ENCODE measurements around the gene ATP11B.
"Not testable (repeated sequence)": the region's sequence is repeated elsewhere in the genome, so short reads cannot be mapped to it uniquely, and the experiment has no call there.

Gene ATP11B

DNA sequence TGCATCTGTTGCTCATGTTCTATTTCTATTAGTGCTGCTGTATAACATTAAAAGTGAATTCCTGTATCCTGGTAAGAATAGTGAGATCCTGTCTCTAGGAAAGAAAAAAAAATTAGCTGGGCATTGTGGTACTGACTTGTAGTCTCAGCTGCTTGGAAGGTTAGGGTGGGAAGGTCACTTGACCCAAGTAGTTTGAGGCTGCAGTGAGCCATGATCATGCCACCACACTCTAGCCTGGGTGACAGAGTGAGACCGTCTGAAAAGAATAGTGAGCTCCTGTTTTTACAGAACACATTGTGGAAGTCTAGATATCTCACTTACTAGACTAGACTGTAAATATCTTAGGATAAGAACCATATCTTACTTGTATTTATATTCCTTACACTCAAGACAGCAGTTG is 4.6 kb downstream of the ATP11B start:
- Histone ChIP-seq H3K36me3 (ENCODE audit: low read depth) (0 out of 2 replicates have a peak, but pooled peaks cover 3% of the 10 kb centered on the region), H3K9me3 (ENCODE audit: severe bottlenecking) (no peaks in the 10 kb centered on the region), H3K4me3 (ENCODE audit: severe bottlenecking) (no peak overlapping the region), H3K4me1 (ENCODE audit: insufficient read depth, poor library complexity, severe bottlenecking) (peaks cover 11% of the 10 kb centered on the region), H3K27me3 (ENCODE audit: insufficient read depth, poor library complexity, severe bottlenecking) (no peaks in the 10 kb centered on the region), H3K27ac (ENCODE audit: poor library complexity, severe bottlenecking) (no peak overlapping the region)
- TF ChIP-seq, protein P1, sequence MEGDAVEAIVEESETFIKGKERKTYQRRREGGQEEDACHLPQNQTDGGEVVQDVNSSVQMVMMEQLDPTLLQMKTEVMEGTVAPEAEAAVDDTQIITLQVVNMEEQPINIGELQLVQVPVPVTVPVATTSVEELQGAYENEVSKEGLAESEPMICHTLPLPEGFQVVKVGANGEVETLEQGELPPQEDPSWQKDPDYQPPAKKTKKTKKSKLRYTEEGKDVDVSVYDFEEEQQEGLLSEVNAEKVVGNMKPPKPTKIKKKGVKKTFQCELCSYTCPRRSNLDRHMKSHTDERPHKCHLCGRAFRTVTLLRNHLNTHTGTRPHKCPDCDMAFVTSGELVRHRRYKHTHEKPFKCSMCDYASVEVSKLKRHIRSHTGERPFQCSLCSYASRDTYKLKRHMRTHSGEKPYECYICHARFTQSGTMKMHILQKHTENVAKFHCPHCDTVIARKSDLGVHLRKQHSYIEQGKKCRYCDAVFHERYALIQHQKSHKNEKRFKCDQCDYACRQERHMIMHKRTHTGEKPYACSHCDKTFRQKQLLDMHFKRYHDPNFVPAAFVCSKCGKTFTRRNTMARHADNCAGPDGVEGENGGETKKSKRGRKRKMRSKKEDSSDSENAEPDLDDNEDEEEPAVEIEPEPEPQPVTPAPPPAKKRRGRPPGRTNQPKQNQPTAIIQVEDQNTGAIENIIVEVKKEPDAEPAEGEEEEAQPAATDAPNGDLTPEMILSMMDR (IDR thresholded peaks at IDR 0.05; ENCODE audit: poor library complexity, severe bottlenecking) = no peak
- ATAC-seq (ENCODE audit: low read depth) (no peak), DNase-seq (ENCODE audit: low spot score) (no peak)

DNA sequence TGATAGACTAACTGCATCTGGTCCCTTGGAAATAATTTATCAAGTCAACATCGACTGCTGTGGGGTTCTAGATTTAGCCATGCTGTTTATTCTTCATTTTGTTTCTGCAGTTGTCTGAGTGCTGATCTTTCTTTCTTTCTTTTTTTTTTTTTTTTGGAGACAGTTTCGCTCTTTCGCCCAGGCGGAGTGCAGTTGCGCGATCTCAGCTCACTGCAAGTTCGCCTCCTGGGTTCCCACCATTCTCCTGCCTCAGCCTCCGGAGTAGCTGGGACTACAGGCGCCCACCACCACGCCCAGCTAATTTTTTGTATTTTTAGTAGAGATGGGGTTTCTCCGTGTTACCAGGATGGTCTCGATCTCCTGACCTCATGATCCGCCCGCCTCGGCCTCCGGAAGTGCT is 5.8 kb downstream of the ATP11B start:
- not testable (repeated sequence) for H3K36me3 ChIP-seq (ENCODE audit: low read depth); H3K27me3 ChIP-seq (ENCODE audit: insufficient read depth, poor library complexity, severe bottlenecking); ATAC-seq (ENCODE audit: low read depth)

DNA sequence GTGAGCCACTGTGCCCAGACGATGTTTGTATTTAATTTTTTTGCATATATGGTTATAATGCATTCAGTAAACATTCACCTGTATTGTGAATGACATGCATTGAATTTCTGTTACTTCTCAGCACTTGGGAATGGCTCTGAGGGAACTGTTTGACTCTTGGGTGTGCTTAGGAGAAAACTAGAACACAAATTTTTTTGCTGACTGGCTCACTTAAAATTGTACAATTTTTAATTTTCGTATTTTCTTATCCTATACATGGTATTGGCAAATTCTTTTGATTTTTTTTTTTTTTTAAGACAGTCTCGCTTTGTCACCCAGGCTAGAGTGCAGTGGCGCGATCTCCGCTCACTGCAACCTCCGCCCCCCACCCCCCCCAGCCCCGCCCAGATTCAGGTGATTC is 7.2 kb downstream of the ATP11B start:
- Histone ChIP-seq H3K4me1 (ENCODE audit: insufficient read depth, poor library complexity, severe bottlenecking) (peaks cover 22% of the 10 kb centered on the region), H3K27me3 (ENCODE audit: insufficient read depth, poor library complexity, severe bottlenecking) (no peaks in the 10 kb centered on the region), H3K36me3 (ENCODE audit: low read depth) (0 out of 2 replicates have a peak, but pooled peaks cover 3% of the 10 kb centered on the region), H3K4me3 (ENCODE audit: severe bottlenecking) (no peak overlapping the region), H3K9me3 (ENCODE audit: severe bottlenecking) (no peaks in the 10 kb centered on the region), H3K27ac (ENCODE audit: poor library complexity, severe bottlenecking) (no peak overlapping the region)
- TF ChIP-seq, protein P1 (IDR thresholded peaks at IDR 0.05; ENCODE audit: poor library complexity, severe bottlenecking) = no peak
- ATAC-seq (ENCODE audit: low read depth) (no peak), DNase-seq (ENCODE audit: low spot score) (no peak)

More for the DNA sequence above, 5.8 kb downstream of the ATP11B start:
- not testable (repeated sequence) for H3K9me3 ChIP-seq (ENCODE audit: severe bottlenecking); DNase-seq (ENCODE audit: low spot score); H3K27ac ChIP-seq (ENCODE audit: poor library complexity, severe bottlenecking); H3K4me3 ChIP-seq (ENCODE audit: severe bottlenecking)
- peaks cover 22% of the 10 kb centered on the region for H3K4me1 ChIP-seq (ENCODE audit: insufficient read depth, poor library complexity, severe bottlenecking)

DNA sequence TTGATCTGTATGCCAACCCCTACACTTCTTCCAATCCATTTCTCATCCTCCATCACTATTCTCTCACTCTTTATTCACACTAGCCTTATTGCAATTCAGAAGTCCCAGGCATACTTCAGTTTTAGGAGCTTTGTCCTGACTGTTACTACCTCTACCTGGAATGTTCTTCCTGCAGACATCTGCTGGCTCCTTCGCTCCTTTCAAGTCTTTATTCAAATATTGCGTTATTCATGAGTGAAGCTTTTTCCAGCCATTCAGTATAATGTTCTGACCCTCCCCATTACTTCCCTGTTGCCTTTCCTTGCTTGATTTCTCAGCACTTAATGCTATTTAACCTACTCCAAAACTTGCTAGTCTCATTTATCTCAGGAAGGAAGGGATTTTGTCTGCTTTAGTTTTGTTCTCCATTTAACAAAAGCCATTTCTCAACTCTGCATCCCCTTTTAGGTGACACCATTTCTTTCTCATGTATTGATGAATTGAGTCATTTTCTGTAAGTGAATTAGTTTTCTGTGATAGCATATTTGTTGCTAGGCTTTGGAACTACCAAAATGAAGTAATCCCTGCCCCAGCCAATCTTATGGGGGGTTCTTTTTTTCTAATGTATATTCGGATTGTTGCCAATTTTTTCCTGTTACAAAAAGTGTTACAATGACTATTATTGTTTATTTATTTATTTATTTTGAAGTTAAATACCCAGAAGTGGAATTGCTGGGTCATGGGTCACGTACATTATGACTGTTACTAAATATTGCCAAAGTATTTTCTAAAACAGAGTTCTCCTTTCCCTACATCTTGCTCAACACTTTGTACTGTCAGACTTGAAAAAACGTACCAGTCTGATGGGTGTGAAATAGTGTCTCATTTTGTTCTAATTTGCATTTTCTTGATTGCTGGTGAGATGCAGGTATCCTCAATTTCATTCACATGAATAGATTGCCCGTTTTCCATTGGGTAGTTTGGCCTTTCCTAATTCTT is 9.4 kb downstream of the ATP11B start:
- no peak for DNase-seq (ENCODE audit: low spot score)
- ATAC-seq (ENCODE audit: low read depth) = peak; percentile 92
- Histone ChIP-seq H3K36me3 (ENCODE audit: low read depth) (0 out of 2 replicates have a peak, but pooled peaks cover 3% of the 10 kb centered on the region), H3K9me3 (ENCODE audit: severe bottlenecking) (no peaks in the 10 kb centered on the region), H3K27me3 (ENCODE audit: insufficient read depth, poor library complexity, severe bottlenecking) (no peaks in the 10 kb centered on the region), H3K4me3 (ENCODE audit: severe bottlenecking) (no peak overlapping the region), H3K27ac (ENCODE audit: poor library complexity, severe bottlenecking) (peak overlapping the region; percentile 41), H3K4me1 (ENCODE audit: insufficient read depth, poor library complexity, severe bottlenecking) (peaks cover 16% of the 10 kb centered on the region)
- TF ChIP-seq, protein P1 (IDR thresholded peaks at IDR 0.05; ENCODE audit: poor library complexity, severe bottlenecking) = no peak

DNA sequence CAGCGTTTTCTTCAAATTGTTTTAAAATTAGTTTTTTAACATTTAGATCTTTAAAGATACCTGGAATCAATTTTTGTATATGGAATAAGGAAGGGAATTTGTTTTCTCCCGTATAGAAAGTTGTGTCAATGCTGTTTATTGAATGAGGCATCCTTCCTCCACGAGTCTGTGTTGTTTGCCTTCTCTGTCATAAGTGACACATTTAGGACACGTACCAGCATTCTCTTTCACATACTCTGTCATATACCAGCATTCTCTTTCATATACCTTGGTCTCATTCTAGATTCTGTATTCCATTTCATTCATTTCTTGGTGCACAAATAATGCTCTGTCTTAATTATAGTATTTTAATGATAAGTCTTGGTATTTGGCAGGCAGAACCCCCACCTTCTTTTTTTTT is 10.3 kb downstream of the ATP11B start:
- Histone ChIP-seq H3K9me3 (ENCODE audit: severe bottlenecking) (no peaks in the 10 kb centered on the region), H3K27me3 (ENCODE audit: insufficient read depth, poor library complexity, severe bottlenecking) (no peaks in the 10 kb centered on the region), H3K4me1 (ENCODE audit: insufficient read depth, poor library complexity, severe bottlenecking) (peaks cover 16% of the 10 kb centered on the region), H3K36me3 (ENCODE audit: low read depth) (0 out of 2 replicates have a peak, but pooled peaks cover 3% of the 10 kb centered on the region), H3K27ac (ENCODE audit: poor library complexity, severe bottlenecking) (no peak overlapping the region), H3K4me3 (ENCODE audit: severe bottlenecking) (no peak overlapping the region)
- TF ChIP-seq, protein P1 (IDR thresholded peaks at IDR 0.05; ENCODE audit: poor library complexity, severe bottlenecking) = no peak
- DNase-seq (ENCODE audit: low spot score) = no peak
- ATAC-seq (ENCODE audit: low read depth) = no peak

Measured in RWPE2 (cell line).